ENCODE results near the gene PRR29. TPM values are rescaled to one million over a fixed set of nuclear protein-coding genes. Genes with fewer than 3 reads are reported as not detected.
A peak's percentile ranks its signal among the peaks of the same experiment; 100 is the strongest.

Gene PRR29
- total and polyA plus RNA-seq, 8 donors = 0.08 to 0.92 (median 0.50) TPM; not detected in 5

- Histone ChIP-seq H3K27me3 (no peaks in the 10 kb centered on the region), H3K36me3 (no peaks in the 10 kb centered on the region), H3K27ac (peak overlapping the region; percentile 16 to 73 (median 51)), H3K4me3 (no peak overlapping the region), H3K4me1 (peaks cover 0 to 15% (median 8%) of the 10 kb centered on the region in 4 donors), H3K9me3 (no peaks in the 10 kb centered on the region)
- no peak for DNase-seq
- WGBS, 5 donors = 54 to 76% (median 61%) methylated on average over 9 to 10 of the region's 10 CpGs
- intact Hi-C loops (cut with DNase I; ENCODE audit: low total_unique reads) = no loop called here
- TF ChIP-seq EP300 (IDR thresholded peaks at IDR 0.05) = no peak
- no peak for TF ChIP-seq POLR2A (IDR thresholded peaks at IDR 0.05)
- TF ChIP-seq POLR2AphosphoS5 (IDR thresholded peaks at IDR 0.05) = no peak
- TF ChIP-seq CTCF (IDR thresholded peaks at IDR 0.05) = no peak
Observed at GRCh38 chr17:63962298-63962744, 35.8 kb upstream of the PRR29 start.

GRCh38 chr17:63963123-63963522, 35.0 kb upstream of the PRR29 start:
- Histone ChIP-seq H3K4me1 (peaks cover 0 to 15% (median 8%) of the 10 kb centered on the region in 4 donors), H3K36me3 (no peaks in the 10 kb centered on the region), H3K4me3 (no peak overlapping the region), H3K9me3 (no peaks in the 10 kb centered on the region), H3K27me3 (no peaks in the 10 kb centered on the region), H3K27ac (peak overlapping the region in 4 of 5 donors; percentile 39 to 73 (median 60))
- TF ChIP-seq POLR2A (IDR thresholded peaks at IDR 0.05) (no peak), CTCF (IDR thresholded peaks at IDR 0.05) (no peak), EP300 (IDR thresholded peaks at IDR 0.05) (no peak), POLR2AphosphoS5 (IDR thresholded peaks at IDR 0.05) (no peak)
- 73 to 85% (median 83%) methylated on average over 4 of the region's 4 CpGs for WGBS, 5 donors
- no peak for DNase-seq
- intact Hi-C loops (cut with DNase I; ENCODE audit: low total_unique reads) = no loop called here

GRCh38 chr17:63966646-63967264, 31.4 kb upstream of the PRR29 start:
- no peak overlapping the region for H3K27ac ChIP-seq
- H3K9me3 ChIP-seq = no peaks in the 10 kb centered on the region
- no peaks in the 10 kb centered on the region for H3K27me3 ChIP-seq
- H3K4me1 ChIP-seq = peaks cover 0 to 4% (median 1%) of the 10 kb centered on the region in 4 donors
- intact Hi-C loops (cut with DNase I; ENCODE audit: low total_unique reads) = no loop called here
- no peaks in the 10 kb centered on the region for H3K36me3 ChIP-seq
- TF ChIP-seq POLR2A (IDR thresholded peaks at IDR 0.05) = no peak
- no peak for TF ChIP-seq EP300 (IDR thresholded peaks at IDR 0.05)
- no peak for TF ChIP-seq POLR2AphosphoS5 (IDR thresholded peaks at IDR 0.05)
- no peak for TF ChIP-seq CTCF (IDR thresholded peaks at IDR 0.05)
- no peak for DNase-seq
- H3K4me3 ChIP-seq = no peak overlapping the region
- 71 to 86% (median 79%) methylated on average over 11 of the region's 11 CpGs for WGBS, 5 donors

GRCh38 chr17:63967953-63968352, 30.2 kb upstream of the PRR29 start:
- Histone ChIP-seq H3K4me1 (no peaks in the 10 kb centered on the region), H3K4me3 (no peak overlapping the region), H3K27me3 (peaks cover 0 to 7% (median 0%) of the 10 kb centered on the region in 3 donors), H3K9me3 (no peaks in the 10 kb centered on the region), H3K27ac (no peak overlapping the region), H3K36me3 (no peaks in the 10 kb centered on the region)
- intact Hi-C loops (cut with DNase I; ENCODE audit: low total_unique reads) = no loop called here
- 82 to 92% (median 88%) methylated on average over 19 of the region's 19 CpGs for WGBS, 5 donors
- no peak for DNase-seq
- TF ChIP-seq CTCF (IDR thresholded peaks at IDR 0.05) (no peak), POLR2A (IDR thresholded peaks at IDR 0.05) (no peak), EP300 (IDR thresholded peaks at IDR 0.05) (no peak), POLR2AphosphoS5 (IDR thresholded peaks at IDR 0.05) (no peak)

Data from stomach (tissue), 9 donors.